ENCODE measurements around the gene SNX21.
"Not testable (repeated sequence)": the region's sequence is repeated elsewhere in the genome, so short reads cannot be mapped to it uniquely, and the experiment has no call there.

SNX21 gene

DNA sequence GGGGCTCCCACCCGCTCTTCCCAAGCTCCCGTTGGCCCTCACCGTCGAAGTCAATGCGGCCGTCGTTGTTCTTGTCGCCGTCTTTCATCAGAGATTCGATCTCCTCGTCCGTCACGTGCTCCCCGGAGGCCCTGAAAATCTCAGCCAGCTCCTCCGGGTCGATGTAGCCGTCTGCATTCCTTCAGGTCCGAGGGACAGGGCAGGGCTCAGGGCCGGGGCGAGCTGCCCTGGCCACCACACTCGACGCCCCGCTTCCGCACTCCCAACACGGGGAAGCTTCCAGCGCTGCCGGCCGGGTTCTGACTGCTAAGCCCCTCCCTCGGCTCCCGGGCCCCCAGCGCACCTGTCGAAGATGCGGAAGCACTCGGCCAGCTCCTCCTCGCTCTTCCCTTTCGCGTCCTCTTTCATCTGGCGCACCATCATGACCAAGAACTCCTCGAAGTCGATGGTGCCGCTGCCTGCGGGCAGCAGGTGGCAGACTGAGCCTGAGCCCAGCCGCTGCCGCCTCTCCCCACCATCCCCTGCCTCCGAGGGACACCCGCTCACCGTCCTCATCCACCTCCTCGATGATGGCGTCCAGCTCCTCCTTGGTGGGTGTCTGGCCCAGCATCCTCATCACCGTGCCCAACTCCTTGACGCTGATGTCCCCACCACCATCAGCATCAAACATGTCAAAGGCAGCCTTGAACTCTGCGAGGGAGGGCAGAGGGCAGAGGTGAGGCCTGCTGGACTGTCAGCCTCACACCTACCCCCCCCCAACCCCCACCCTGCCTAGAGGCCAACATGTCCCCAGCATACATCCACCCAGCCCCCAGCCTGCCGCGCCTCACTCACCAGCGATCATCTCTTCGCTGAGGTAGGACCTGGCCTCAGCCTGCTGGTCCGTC, 9.4 kb upstream of the SNX21 start:
- peak; percentile 29 for DNase-seq

DNA sequence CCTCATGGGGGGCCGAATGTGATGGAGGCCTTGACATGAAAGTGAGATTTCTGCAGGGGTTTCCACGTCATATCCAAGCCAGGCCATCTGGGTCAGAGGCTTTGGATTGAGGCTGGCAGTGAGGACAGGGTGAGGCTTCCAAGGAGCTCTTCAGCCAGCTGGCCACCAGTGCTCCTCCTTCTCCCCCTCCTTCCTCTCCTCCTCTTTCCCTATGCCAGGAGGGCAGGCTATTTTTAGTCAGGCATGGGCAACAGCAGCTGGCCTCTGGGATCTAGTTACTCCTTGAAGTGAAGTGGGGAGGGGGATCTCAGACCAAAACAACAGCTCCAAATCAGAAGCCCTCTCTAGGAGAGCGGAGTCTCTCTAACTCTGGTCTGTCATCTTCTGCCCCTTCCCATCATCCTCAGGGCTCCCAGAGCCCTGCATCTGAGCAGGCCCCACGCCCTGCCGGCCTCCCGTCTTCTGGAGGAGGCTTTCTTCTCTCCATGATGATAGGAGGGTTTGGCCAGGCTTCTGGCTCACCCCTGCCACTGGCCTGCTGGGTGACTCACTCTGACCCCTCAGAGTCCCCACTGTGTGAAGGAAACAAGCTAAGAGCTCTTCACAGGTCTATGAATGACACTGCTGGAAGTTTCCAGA, 7.1 kb upstream of the SNX21 start:
- no peak for DNase-seq

DNA sequence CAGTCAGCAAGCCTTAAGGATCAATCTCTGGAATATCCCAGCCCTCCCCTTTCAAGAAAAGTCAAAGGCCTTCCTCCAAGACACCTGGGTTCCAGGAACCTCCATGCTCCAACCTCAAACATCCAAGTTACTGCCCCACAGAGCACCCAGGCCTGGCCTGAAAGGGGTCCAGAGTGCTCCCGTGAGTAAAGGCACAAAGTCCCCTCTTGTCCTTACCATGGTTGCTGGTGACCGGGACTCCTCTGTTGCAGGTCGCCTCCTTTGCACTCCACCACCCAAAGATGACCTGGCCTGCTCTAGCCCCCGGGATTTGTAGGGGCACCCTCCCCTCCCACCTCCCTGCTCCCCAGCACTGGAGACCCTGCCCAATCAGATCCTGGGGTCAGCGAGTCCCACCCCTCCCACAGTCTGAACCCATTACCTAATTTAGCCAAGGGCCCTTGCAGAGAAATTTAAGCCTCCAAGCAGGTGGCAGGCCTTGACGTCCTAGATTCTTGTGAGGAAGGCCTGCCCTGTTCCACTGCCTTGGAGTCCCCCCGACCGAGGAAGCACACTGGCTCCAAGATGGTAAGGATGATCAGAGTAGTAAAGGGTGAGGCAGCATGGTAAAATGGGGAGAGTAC, 6.5 kb upstream of the SNX21 start, which contains the start of gene TNNC2:
Gene TNNC2, minus strand, starts transcription at position 283 of the 623 bp plus-strand sequence. Its CDS starts 64 bp downstream, at position 219.
- no peak for DNase-seq

DNA sequence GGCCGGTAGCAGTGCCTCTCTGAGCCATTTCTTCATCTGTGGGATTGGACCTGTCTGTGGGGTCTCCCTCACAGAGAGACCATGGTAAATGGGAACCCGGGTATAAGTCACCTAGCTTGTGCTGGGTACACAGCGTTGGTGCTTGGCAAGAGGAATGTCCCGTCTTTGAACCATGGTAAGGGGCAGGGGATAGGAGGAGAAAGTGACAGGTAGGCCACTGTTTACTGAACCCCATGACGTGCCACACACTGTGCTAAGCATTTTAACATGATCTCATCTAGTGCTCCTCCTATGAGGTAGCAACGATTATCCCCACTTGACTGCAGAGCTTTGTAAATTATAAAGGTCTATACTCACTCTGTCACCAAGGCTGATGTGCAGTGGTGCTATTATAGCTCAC, 5.9 kb upstream of the SNX21 start:
- no peak for DNase-seq

DNA sequence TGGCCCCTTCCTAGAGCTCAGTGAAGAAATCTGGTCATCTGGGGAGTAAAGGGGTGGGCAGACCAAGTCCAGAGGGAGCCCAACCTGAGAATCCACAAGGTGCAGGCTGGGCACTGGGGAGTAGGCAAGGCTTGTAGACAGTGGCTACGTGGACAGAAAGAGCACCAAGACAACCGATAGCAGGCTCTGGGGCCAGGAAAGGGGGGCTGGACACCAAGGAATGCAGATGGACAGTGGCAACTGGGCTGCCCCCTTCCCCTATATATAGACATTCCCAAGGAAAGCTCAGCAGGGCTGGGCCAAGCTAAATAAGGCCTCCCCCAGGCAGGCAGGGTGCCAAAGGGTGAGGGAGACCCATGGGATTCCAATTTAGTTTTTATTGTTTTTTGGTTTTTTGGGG, 5.0 kb upstream of the SNX21 start:
- no peak for DNase-seq

DNA sequence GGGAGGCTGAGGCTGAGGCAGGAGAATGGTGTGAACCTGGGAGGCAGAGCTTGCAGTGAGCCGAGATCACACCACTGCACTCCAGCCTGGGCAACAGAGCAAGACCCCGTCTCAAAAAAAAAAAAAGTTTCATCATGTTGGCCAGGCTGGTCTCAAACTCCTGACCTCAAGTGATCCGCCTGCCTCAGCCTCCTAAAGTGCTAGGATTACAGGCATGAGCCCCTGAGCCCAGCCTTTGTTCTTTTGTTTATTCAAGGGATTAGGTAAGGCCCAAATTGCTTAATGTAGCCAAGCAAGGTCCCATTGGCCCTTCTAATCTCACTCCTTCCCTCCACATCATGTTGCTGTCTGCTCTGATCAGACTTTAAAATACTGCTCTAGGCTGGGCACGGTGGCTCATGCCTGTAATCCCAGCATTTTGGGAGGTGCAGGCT, 3.9 kb upstream of the SNX21 start:
- DNase-seq, result not testable (repeated sequence)

DNA sequence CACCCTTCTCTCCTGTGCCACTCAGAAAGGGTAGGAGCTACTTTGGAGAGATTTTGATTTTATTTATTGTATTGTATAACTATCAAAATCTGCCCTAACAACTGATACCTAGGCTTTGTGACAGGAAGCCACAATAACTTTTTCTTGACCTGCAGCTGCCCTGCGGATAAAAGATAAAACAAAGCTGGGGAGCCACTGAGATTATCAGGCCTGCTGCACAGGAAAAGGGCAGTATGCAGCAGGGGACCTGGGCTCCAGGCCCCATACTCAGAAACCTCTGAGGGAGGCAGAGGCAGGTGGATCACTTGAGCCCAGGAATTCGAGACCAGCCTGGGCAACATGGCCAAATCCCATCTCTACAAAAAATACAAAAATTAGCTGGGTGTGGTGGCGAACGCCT, 980 bp upstream of the SNX21 start:
- no peak for DNase-seq

DNA sequence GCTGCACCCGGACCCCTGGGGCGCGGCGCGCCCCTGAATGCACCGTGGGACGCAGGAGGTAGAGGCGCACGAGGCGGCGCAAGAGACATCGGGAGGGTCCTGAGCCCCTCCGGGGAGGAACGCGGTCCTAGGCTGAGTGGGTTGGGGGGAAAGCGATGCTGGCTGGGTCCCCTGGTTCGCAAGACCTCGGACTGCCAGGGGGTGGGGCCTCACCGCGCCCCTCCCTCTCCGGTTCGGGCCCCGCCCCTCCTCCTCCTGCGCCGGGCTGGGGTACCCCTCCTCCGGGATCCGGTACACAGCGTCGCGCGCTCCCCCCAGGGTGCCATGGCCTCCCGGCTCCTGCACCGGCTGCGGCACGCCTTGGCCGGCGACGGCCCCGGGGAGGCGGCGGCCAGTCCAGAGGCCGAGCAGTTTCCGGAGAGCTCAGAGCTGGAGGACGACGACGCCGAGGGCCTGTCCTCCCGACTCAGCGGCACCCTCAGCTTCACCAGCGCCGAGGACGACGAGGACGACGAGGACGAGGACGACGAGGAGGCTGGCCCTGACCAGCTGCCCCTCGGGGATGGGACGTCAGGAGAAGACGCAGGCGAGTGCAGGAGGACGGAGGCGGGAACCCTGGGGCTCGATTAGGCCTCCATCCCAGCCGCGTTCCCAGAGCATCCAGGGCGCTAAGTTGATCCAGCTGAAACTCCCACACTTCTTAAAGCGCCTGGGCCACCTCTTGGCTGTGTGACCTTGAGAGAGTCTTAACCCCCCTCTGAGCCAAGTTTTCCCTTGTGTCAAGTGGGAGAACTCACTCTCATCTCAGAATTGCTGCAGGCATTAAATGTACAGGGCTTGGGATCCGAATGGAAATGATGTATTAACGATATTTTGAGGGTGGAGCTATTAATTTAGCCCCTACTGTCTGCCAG, 541 bp downstream of the SNX21 start:
- no peak for DNase-seq

DNA sequence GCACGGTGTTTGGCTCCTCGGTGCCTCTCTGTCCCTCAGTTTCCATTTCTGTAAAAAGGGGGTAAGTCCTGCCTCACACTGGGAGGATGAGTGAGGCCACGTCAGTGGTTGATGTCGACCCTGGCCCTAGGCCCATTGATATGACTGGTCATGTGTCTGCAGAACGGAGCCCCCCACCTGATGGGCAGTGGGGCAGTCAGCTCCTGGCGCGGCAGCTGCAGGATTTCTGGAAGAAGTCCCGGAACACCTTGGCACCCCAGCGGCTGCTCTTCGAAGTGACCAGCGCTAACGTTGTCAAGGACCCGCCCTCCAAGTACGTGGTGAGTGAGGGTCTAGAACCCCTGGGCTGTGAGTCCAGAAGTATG, 1.2 kb downstream of the SNX21 start:
- no peak for DNase-seq

DNA sequence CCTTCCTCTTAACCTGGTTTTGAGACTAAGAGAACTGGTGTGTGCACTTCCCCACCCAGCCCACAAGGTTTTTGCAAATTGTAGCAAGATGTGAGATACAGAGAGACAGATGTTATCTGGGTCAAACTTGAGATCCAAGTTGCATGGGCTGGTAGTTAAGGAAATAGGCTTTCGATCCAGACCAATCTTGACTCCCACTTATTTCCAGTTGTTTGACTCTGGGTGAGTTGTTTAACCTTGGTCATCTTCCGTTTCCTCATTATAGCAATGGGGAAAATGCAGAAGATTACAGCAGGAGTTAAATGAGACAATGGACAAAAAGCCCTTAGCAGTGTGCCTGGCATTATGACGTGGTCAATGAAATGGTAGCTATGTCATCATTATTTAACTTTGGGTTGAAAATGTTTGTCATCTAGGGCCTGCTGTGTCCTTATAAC, 1.7 kb downstream of the SNX21 start:
- no peak for DNase-seq

DNA sequence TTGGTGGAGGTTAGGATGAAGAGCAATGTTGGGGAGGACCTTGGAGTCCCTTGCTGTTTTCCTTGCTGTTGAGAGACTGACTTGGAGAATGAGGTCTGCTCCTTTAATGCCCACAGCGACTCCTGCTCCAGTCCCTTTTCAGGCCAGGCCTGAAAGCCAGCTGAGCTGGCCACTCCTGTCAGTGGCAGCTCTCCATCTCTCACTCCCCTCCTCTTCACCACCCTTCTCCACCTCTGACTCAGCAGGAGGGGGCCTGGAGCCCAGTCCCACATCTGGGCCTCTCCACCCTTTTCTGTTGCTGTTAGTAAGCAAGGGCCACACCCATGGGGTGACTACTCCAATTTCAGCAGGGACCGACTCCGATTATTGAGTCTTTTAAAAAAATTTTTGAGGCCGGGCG, 2.2 kb downstream of the SNX21 start:
- no peak for DNase-seq

DNA sequence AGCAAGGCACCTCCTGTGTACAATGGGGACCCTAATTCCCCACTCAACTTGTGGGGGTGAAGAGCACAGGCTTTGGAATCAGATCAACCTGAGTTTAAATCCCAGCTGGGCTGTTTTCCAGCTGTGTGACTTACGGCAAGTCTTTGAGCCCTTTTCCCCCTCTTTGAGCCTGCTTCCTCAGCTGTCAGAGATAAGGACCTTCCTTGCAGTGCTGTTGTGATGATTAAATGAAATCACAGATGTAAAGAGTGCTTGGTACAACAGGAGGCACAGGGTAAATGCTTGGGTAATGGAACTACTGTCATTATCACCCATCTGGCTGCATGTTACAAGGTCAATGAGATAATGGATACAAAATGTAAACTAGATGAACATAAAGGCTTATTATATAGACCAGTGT, 3.2 kb downstream of the SNX21 start:
- no peak for DNase-seq

DNA sequence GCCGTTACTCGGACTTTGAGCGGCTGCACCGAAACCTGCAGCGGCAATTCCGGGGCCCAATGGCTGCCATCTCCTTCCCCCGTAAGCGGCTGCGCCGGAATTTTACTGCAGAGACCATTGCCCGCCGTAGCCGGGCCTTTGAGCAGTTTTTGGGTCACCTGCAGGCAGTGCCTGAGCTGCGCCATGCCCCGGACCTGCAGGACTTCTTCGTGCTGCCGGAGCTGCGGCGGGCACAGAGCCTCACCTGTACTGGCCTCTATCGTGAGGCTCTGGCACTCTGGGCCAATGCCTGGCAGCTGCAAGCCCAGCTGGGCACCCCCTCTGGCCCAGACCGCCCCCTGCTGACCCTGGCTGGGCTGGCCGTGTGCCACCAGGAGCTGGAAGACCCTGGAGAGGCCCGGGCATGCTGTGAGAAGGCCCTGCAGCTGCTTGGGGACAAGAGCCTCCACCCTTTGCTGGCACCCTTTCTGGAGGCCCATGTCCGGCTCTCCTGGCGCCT, 7.2 kb downstream of the SNX21 start:
- no peak for DNase-seq

DNA sequence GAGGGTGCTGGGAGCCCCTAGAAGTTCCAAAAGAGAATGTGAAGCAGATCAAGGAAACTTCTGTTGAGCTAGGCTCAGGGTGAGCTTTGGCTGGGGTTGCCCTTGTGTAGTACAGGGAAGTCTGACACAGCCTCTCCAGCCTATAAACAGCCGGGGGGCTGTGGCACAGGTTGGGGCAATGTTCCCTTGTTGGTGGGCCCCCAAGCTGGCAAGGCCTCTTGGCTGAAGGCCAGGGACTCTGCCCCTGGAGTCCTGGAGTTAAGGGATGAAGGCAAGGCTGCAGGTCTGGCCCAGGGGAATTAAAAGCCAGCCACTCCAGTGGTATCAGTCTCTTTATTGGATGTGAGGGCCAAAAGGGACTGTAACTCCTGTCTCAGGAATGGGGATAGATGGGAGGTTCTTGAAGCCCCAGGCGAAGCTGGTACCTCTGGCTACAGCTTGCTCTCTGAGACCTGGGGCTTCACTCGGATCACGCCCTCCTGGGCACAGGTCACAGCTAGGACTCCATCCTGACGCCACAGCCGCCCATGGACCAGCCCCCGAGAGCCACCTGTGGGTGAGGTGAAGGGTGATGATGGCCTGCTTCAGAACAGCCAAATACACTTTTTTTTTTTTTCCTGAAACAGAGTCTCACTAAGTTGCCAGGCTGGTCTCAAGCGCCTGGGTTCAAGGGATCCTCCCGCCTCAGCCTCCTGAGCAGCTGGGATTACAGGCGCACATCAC, 8.0 kb downstream of the SNX21 start:
- no peak for DNase-seq

DNA sequence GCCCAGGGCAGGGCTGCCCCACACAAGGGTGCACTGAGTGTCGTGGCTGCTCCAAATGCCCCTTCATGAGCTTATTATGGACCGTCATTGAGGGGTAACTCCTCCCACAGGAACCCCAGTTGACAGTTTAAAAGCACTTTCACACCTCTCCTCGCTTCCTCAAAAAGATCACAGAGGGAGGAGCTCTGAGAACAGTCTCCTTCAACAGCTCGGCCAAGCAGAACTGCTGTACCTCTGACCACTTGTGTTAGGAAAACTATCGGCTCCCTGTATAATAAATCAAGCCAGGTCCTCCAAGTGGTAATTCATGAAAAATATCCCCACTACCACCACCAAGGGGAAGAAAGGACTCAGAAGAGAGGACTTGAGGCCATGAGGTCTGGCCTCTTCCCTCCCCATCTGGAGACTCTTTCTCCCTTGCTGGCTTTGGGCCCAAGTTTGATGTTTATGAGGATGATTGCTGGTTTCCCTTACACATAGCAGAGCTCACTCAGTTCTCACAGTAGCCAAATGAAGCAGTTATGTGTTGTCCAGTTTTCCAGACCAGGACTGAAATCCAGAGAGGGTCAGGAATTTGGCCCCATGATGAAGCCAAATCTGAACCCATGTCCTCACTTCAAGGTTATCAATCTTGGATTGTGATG, 8.7 kb downstream of the SNX21 start:
- DNase-seq, result no peak

DNA sequence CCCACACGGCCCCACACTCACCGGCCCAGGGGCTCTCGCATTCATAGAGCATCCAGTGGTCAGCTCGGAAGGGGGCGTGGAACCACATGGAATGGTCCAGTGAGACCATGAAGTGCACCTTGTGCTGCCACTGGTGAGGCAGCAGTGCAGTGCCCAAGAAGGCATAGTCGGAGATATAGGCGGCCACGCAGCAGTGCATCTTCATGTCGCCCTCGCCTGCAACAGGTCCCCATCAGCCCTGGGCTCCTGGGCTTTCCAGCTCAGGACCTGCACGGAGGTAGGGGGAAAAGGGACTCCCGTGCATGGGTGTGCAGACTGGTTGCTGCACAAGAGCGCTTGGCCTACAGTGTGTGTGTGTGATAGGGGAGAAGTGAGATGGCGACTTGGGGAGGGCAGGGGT, 9.9 kb downstream of the SNX21 start:
- no peak for DNase-seq

DNA sequence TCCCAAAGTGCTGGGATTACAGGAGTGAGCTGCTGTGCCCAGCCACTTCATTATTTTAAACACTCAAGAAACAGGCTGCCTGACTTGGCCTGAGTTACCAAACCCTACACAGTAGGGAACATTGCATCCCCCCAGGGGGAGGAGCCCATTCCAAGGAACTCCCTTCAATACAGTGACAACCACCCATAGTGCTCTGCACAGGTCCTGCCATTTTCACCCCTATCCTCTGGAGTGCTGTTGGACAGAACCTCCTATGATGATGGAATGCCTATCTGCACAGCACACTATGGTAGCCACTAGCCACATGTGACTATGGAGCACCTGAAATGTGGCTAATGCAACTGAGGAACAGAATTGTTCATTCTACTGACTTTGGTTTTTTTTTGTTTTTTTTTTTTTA, 11.9 kb downstream of the SNX21 start:
- DNase-seq, result no peak

DNA sequence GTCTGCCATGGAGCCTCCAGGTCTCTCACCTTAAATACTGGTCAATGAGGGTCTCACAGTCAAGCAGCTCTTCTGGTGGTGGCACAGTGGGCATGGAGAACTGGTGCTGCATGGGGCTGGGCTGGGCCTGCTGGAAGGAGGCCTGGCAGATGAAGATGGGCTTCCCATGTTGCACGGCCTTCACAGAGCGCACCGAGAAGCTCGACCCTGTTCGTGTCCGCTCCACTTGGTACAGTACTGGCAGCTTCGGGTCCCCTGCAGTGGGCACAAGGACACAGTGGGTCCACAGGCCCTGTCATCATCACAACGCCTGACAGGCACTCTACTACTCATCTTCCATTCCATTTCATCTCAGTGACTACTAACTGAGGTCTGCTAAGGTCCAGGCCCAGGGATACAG, 14.8 kb downstream of the SNX21 start:
- no peak for DNase-seq

DNA sequence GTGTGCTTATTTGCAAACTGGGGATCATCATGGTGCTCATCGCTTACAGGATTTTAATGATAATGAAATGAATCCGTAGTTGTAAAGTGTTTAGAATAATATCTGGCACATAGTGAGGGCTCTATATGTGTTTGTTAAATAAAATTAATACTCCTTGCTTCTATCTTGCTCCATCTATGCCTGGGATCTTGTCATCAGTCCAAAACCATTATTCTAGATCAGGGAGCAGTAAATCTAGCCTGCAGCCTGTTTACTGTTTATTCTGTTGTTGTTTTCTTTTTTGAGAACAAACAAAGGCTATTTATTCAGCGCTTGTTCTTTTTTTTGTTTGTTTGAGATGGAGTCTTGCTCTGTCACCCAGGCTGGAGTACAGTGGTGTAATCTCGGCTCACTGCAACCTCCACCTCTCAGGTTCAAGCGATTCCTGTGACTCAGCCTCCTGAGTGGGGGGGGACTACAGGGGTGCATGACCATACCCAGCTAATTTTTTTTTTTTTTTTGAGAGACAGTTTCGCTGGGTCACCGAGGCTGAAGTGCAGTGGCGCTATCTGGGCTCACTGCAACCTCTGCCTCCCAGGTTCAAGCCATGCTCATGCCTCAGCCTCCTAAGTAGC, 15.5 kb downstream of the SNX21 start:
- no peak for DNase-seq

DNA sequence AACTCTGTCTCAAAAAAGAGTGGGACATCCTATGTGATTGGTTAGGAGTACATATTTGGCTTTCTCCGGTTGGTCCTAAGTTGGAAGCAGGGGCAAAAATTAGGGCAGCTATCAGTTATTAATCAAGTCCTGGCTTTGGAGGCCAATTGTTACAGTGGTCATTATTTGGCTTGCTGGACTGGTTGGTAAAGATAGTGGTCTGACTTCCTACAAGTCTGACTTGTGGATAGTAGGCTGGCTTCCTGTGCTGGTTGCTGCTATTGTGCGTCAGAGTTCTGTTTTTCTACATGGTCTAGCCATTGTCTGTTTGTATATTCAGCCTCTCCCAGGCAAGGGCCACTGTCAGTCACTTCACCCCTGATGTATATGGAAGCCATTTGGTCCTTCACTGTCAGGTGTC, 16.6 kb downstream of the SNX21 start:
- no peak for DNase-seq

DNA sequence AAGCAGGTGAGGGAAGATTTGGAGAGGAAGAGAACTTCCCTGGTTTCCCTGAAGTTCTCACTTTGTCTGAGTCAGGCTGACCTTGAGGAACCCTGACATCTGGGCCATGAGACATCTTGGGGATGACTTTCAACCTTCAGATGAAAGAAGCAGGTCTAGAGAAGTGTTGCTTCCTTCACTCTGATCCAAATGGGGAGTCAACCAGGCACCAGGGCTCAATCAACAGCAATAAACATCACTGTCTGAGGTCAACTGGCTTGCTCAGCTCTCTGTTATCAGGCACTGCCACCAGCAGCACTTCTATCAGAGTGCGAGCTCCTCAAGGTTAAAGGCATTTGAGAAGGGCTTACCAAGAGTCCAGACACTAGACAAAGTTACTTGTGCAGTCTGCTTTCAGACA, 17.3 kb downstream of the SNX21 start:
- no peak for DNase-seq

Measured in effector CD4-positive, alpha-beta T cell (primary cell).